SJSA1 (cell line): ENCODE data around the gene NABP2. TPM values are rescaled to one million over a fixed set of nuclear protein-coding genes. Genes with fewer than 3 reads are reported as not detected.

Source experiments
- DNase-seq, 2 experiments: peaks; one replicate each; pipeline ENCODE4 v3.0.0-alpha.2; 2015 to 2020; ENCODE audit warnings: low spot score in 2 of 2, low read depth in 1 of 2
- H3K27ac ChIP-seq: fragments of 250-450 bp; sonication (Bioruptor Pico); 2 replicates; pipeline ENCODE4 v1.5.1; 2020; ENCODE audit warnings: mild to moderate bottlenecking, moderate library complexity
- H3K27me3 ChIP-seq: fragments of 250-450 bp; sonication (Bioruptor Pico); replicated peaks from 2 replicates; pipeline ENCODE4 v1.5.1; 2020; ENCODE audit warnings: mild to moderate bottlenecking, moderate library complexity
- H3K36me3 ChIP-seq: fragments of 250-450 bp; sonication (Bioruptor Pico); 2 replicates; pipeline ENCODE4 v1.5.1; 2020; ENCODE audit warnings: mild to moderate bottlenecking
- H3K4me1 ChIP-seq: fragments of 250-450 bp; sonication (Bioruptor Pico); replicated peaks from 2 replicates; pipeline ENCODE4 v1.6.1; 2021; ENCODE audit warnings: mild to moderate bottlenecking
- H3K4me3 ChIP-seq: fragments of 250-450 bp; sonication (Bioruptor Pico); 2 replicates; pipeline ENCODE4 v1.5.1; 2020; ENCODE audit warnings: mild to moderate bottlenecking
- H3K9me3 ChIP-seq: fragments of 250-450 bp; sonication (Bioruptor Pico); replicated peaks from 2 replicates; pipeline ENCODE4 v1.5.1; 2020; ENCODE audit warnings: mild to moderate bottlenecking
- total RNA-seq: library from RNA; depleted of rRNA; stranded (reverse); fragments of >200 nt; shearing (Covaris generic); gene quantifications from 2 replicates; pipeline ENCODE4 v1.2.3, GENCODE V29; 2014

The NABP2 gene
- total RNA-seq, 1 experiment from 2014 or later, result 55.7 TPM

GRCh38 chr12:56198836-56199235 lies 25.3 kb upstream of the NABP2 start:
- Histone ChIP-seq H3K27ac (no peak overlapping the region), H3K36me3 (no peaks in the 10 kb centered on the region; the same call in 1 of the 2 replicates), H3K27me3 (no peaks in the 10 kb centered on the region), H3K4me3 (no peak overlapping the region), H3K9me3 (no peaks in the 10 kb centered on the region), H3K4me1 (peaks cover 26% of the 10 kb centered on the region)
- DNase-seq, result no peak

- no peaks in the 10 kb centered on the region for H3K27me3 ChIP-seq
- DNase-seq, result no peak
- no peak overlapping the region for H3K27ac ChIP-seq
- H3K4me1 ChIP-seq, result peaks cover 28% of the 10 kb centered on the region
- no peak overlapping the region for H3K4me3 ChIP-seq
- no peaks in the 10 kb centered on the region for H3K9me3 ChIP-seq
- H3K36me3 ChIP-seq, result peaks cover 31% of the 10 kb centered on the region
Measured at GRCh38 chr12:56202366-56202765, 21.8 kb upstream of the NABP2 start.

GRCh38 chr12:56202838-56203237 lies 21.3 kb upstream of the NABP2 start:
- H3K4me1 ChIP-seq, result peaks cover 23% of the 10 kb centered on the region
- no peak for DNase-seq
- peaks cover 36% of the 10 kb centered on the region for H3K36me3 ChIP-seq
- no peaks in the 10 kb centered on the region for H3K9me3 ChIP-seq
- H3K4me3 ChIP-seq, result no peak overlapping the region
- H3K27ac ChIP-seq, result no peak overlapping the region
- H3K27me3 ChIP-seq, result no peaks in the 10 kb centered on the region

- Histone ChIP-seq H3K27me3 (no peaks in the 10 kb centered on the region), H3K4me1 (peaks cover 12% of the 10 kb centered on the region; the same call in 1 of the 2 replicates), H3K4me3 (no peak overlapping the region), H3K9me3 (no peaks in the 10 kb centered on the region), H3K27ac (no peak overlapping the region), H3K36me3 (peaks cover 41% of the 10 kb centered on the region)
- DNase-seq, result no peak
Measured at GRCh38 chr12:56204275-56204674, 19.9 kb upstream of the NABP2 start.

- DNase-seq, result no peak
- H3K9me3 ChIP-seq, result no peaks in the 10 kb centered on the region
- no peaks in the 10 kb centered on the region for H3K27me3 ChIP-seq
- peaks cover 52% of the 10 kb centered on the region for H3K36me3 ChIP-seq
- H3K4me3 ChIP-seq, result no peak overlapping the region
- H3K4me1 ChIP-seq, result peaks cover 12% of the 10 kb centered on the region; the same call in 1 of the 2 replicates
- no peak overlapping the region for H3K27ac ChIP-seq
Measured at GRCh38 chr12:56205445-56205844, 18.7 kb upstream of the NABP2 start.

- H3K4me3 ChIP-seq, result no peak overlapping the region
- no peaks in the 10 kb centered on the region for H3K27me3 ChIP-seq
- no peaks in the 10 kb centered on the region for H3K9me3 ChIP-seq
- H3K27ac ChIP-seq, result no peak overlapping the region
- H3K36me3 ChIP-seq, result peaks cover 61% of the 10 kb centered on the region
- peaks cover 12% of the 10 kb centered on the region; the same call in 1 of the 2 replicates for H3K4me1 ChIP-seq
- peak in 1 of 2 experiments; percentile 62 for DNase-seq
Measured at GRCh38 chr12:56206452-56207166, 17.5 kb upstream of the NABP2 start.

GRCh38 chr12:56208006-56208405 lies 16.1 kb upstream of the NABP2 start:
- DNase-seq, result no peak
- peaks cover 12% of the 10 kb centered on the region; the same call in 1 of the 2 replicates for H3K4me1 ChIP-seq
- no peak overlapping the region for H3K27ac ChIP-seq
- H3K36me3 ChIP-seq, result peaks cover 75% of the 10 kb centered on the region
- no peaks in the 10 kb centered on the region for H3K27me3 ChIP-seq
- no peaks in the 10 kb centered on the region for H3K9me3 ChIP-seq
- H3K4me3 ChIP-seq, result no peak overlapping the region

- DNase-seq, result no peak
- Histone ChIP-seq H3K9me3 (no peaks in the 10 kb centered on the region), H3K27ac (no peak overlapping the region), H3K4me1 (0 out of 2 replicates have a peak, but pooled peaks cover under 1% of the 10 kb centered on the region), H3K27me3 (no peaks in the 10 kb centered on the region), H3K4me3 (no peak overlapping the region), H3K36me3 (peaks cover 73% of the 10 kb centered on the region)
Measured at GRCh38 chr12:56212361-56212760, 11.8 kb upstream of the NABP2 start.

- peaks cover 63% of the 10 kb centered on the region for H3K36me3 ChIP-seq
- DNase-seq, result no peak
- no peak overlapping the region for H3K4me3 ChIP-seq
- no peaks in the 10 kb centered on the region for H3K27me3 ChIP-seq
- no peaks in the 10 kb centered on the region for H3K4me1 ChIP-seq
- no peak overlapping the region for H3K27ac ChIP-seq
- H3K9me3 ChIP-seq, result no peaks in the 10 kb centered on the region
Measured at GRCh38 chr12:56213878-56214277, 10.3 kb upstream of the NABP2 start.

- Histone ChIP-seq H3K9me3 (no peaks in the 10 kb centered on the region), H3K4me3 (no peak overlapping the region), H3K4me1 (peaks cover 9% of the 10 kb centered on the region), H3K36me3 (peaks cover 44% of the 10 kb centered on the region), H3K27me3 (no peaks in the 10 kb centered on the region), H3K27ac (no peak overlapping the region)
- no peak for DNase-seq
Measured at GRCh38 chr12:56216461-56216860, 7.7 kb upstream of the NABP2 start.

- Histone ChIP-seq H3K27ac (no peak overlapping the region), H3K36me3 (peaks cover 12% of the 10 kb centered on the region), H3K9me3 (no peaks in the 10 kb centered on the region), H3K4me1 (peaks cover 20% of the 10 kb centered on the region), H3K4me3 (no peak overlapping the region), H3K27me3 (no peaks in the 10 kb centered on the region)
- no peak for DNase-seq
Measured at GRCh38 chr12:56219840-56220239, 4.3 kb upstream of the NABP2 start.

GRCh38 chr12:56220611-56221231 lies 3.4 kb upstream of the NABP2 start:
- H3K27ac ChIP-seq, result peak overlapping the region; percentile 77
- H3K36me3 ChIP-seq, result peaks cover 7% of the 10 kb centered on the region
- peak overlapping the region; percentile 56 for H3K4me3 ChIP-seq
- H3K4me1 ChIP-seq, result peaks cover 20% of the 10 kb centered on the region
- peak in 1 of 2 experiments; percentile 30 for DNase-seq
- no peaks in the 10 kb centered on the region for H3K27me3 ChIP-seq
- H3K9me3 ChIP-seq, result no peaks in the 10 kb centered on the region

GRCh38 chr12:56221232-56221756 lies 2.8 kb upstream of the NABP2 start:
- Histone ChIP-seq H3K4me3 (peak overlapping the region; percentile 56), H3K36me3 (peaks cover 5% of the 10 kb centered on the region), H3K27ac (peak overlapping the region; percentile 77), H3K27me3 (no peaks in the 10 kb centered on the region), H3K9me3 (no peaks in the 10 kb centered on the region), H3K4me1 (peaks cover 20% of the 10 kb centered on the region)
- DNase-seq, result peak; percentile 64 to 74
